Measurements from ENCODE around the gene HYOU1.

GRCh38 chr11:119025099-119025473, 31.9 kb downstream of the HYOU1 start:
- TF ChIP-seq CTCF (IDR thresholded peaks at IDR 0.05) (no peak), POLR2A (IDR thresholded peaks at IDR 0.05) (no peak), EP300 (IDR thresholded peaks at IDR 0.05; ENCODE audit: low read depth) (no peak), POLR2AphosphoS5 (IDR thresholded peaks at IDR 0.05) (no peak)
